ENCODE results near the gene FILIP1.

FILIP1 gene

GRCh38 chr6:75329703-75330102 is 163.9 kb downstream of the FILIP1 start:
- Mint-ChIP-seq H3K4me1 (peaks cover 5% of the 10 kb centered on the region), H3K36me3 (ENCODE audit: low read depth) (no peaks in the 10 kb centered on the region), H3K4me3 (no peak overlapping the region), H3K27ac (no peak overlapping the region), H3K27me3 (ENCODE audit: low read depth, poor library complexity) (peaks cover 4% of the 10 kb centered on the region), H3K9me3 (no peaks in the 10 kb centered on the region)
- TF ChIP-seq CTCF (IDR thresholded peaks at IDR 0.05) = no peak
- DNase-seq = no peak

GRCh38 chr6:75327807-75328206 is 165.8 kb downstream of the FILIP1 start:
- no peak for DNase-seq
- no peaks in the 10 kb centered on the region for H3K36me3 Mint-ChIP-seq (ENCODE audit: low read depth)
- no peaks in the 10 kb centered on the region for H3K4me1 Mint-ChIP-seq
- H3K4me3 Mint-ChIP-seq = no peak overlapping the region
- H3K27ac Mint-ChIP-seq = no peak overlapping the region
- no peak for TF ChIP-seq CTCF (IDR thresholded peaks at IDR 0.05)
- H3K27me3 Mint-ChIP-seq (ENCODE audit: low read depth, poor library complexity) = peaks cover 4% of the 10 kb centered on the region
- H3K9me3 Mint-ChIP-seq = peaks cover 4% of the 10 kb centered on the region

GRCh38 chr6:75326557-75327258 is 166.9 kb downstream of the FILIP1 start:
- H3K36me3 Mint-ChIP-seq (ENCODE audit: low read depth) = no peaks in the 10 kb centered on the region
- DNase-seq = no peak
- peaks cover 4% of the 10 kb centered on the region for H3K9me3 Mint-ChIP-seq

GRCh38 chr6:75318900-75319299 is 174.7 kb downstream of the FILIP1 start:
- Mint-ChIP-seq H3K27me3 (ENCODE audit: low read depth, poor library complexity) (peaks cover 6% of the 10 kb centered on the region), H3K9me3 (peaks cover 4% of the 10 kb centered on the region), H3K36me3 (ENCODE audit: low read depth) (no peaks in the 10 kb centered on the region), H3K4me3 (no peak overlapping the region), H3K4me1 (no peaks in the 10 kb centered on the region), H3K27ac (no peak overlapping the region)
- TF ChIP-seq CTCF (IDR thresholded peaks at IDR 0.05) = no peak
- no peak for DNase-seq

More at GRCh38 chr6:75326557-75327258, 166.9 kb downstream of the FILIP1 start:
- no peaks in the 10 kb centered on the region for H3K4me1 Mint-ChIP-seq
- no peak overlapping the region for H3K4me3 Mint-ChIP-seq
- H3K27ac Mint-ChIP-seq = no peak overlapping the region
- TF ChIP-seq CTCF (IDR thresholded peaks at IDR 0.05) = no peak
- H3K27me3 Mint-ChIP-seq (ENCODE audit: low read depth, poor library complexity) = peaks cover 2% of the 10 kb centered on the region

GRCh38 chr6:75317503-75318206 is 175.9 kb downstream of the FILIP1 start:
- Mint-ChIP-seq H3K27ac (no peak overlapping the region), H3K36me3 (ENCODE audit: low read depth) (no peaks in the 10 kb centered on the region), H3K9me3 (no peaks in the 10 kb centered on the region), H3K4me1 (no peaks in the 10 kb centered on the region), H3K27me3 (ENCODE audit: low read depth, poor library complexity) (peaks cover 10% of the 10 kb centered on the region), H3K4me3 (no peak overlapping the region)
- DNase-seq = no peak
- no peak for TF ChIP-seq CTCF (IDR thresholded peaks at IDR 0.05)

Data from nephron progenitor cell (in vitro differentiated cells).